Stimulated activated CD4-positive, alpha-beta T cell treated with anti-CD3 and anti-CD28 coated beads, TNF-alpha, amount 100 ng/mL, for 48 hours (primary cell): ENCODE results near the gene TOX4.
A peak's percentile ranks its signal among the peaks of the same experiment; 100 is the strongest.
"Not testable (repeated sequence)": the region's sequence is repeated elsewhere in the genome, so short reads cannot be mapped to it uniquely, and the experiment has no call there.

ENCODE experiments used
- DNase-seq, 3 donors: peaks; one replicate each; pipeline ENCODE4 v3.0.0-alpha.2; 2020; ENCODE audit warnings: low read depth in 3 of 3

TOX4 gene

GRCh38 chr14:21476925-21477681, at the start of gene TOX4, which contains the start of gene RAB2B:
TSS of gene TOX4 (plus strand) at chr14:21477195. CDS start at chr14:21477279, 84 bp downstream.
TSS of gene RAB2B (minus strand) at chr14:21476959. CDS start at chr14:21476872, 87 bp downstream.
- DNase-seq = peak; percentile 85 to 93 (median 87)

- no peak for DNase-seq
Observed at GRCh38 chr14:21428930-21429329, 48.1 kb upstream of the TOX4 start.

GRCh38 chr14:21431126-21431525, 45.9 kb upstream of the TOX4 start:
- no peak for DNase-seq

- no peak for DNase-seq
Observed at GRCh38 chr14:21436567-21437062, 40.4 kb upstream of the TOX4 start.

GRCh38 chr14:21437063-21437901, 39.7 kb upstream of the TOX4 start:
- peak; percentile 93 to 99 (median 97) for DNase-seq

- no peak for DNase-seq
Observed at GRCh38 chr14:21440859-21441258, 36.1 kb upstream of the TOX4 start.

- not testable (repeated sequence) for DNase-seq
Observed at GRCh38 chr14:21442657-21443056, 34.3 kb upstream of the TOX4 start.

- no peak for DNase-seq
Observed at GRCh38 chr14:21449899-21450216, 27.1 kb upstream of the TOX4 start.

GRCh38 chr14:21454843-21455544, 22.0 kb upstream of the TOX4 start:
- DNase-seq = no peak

- DNase-seq = no peak
Observed at GRCh38 chr14:21455592-21455911, 21.4 kb upstream of the TOX4 start.

- DNase-seq = peak; percentile 97 to 100 (median 99)
Observed at GRCh38 chr14:21455912-21456667, 20.9 kb upstream of the TOX4 start, which contains the start of gene CHD8. TSS of gene CHD8 (minus strand) at chr14:21456123. CDS start at chr14:21431643, 24,480 bp downstream.

- DNase-seq = no peak
Observed at GRCh38 chr14:21467616-21468015, 9.4 kb upstream of the TOX4 start.

- no peak for DNase-seq
Observed at GRCh38 chr14:21475767-21476522, 1.1 kb upstream of the TOX4 start.

GRCh38 chr14:21476523-21476924, 471 bp upstream of the TOX4 start:
- DNase-seq = peak in 2 of 3 donors; percentile 63 to 80

- no peak for DNase-seq
Observed at GRCh38 chr14:21486640-21487087, 9.7 kb downstream of the TOX4 start.

- no peak for DNase-seq
Observed at GRCh38 chr14:21494902-21495762, 18.1 kb downstream of the TOX4 start.

- no peak for DNase-seq
Observed at GRCh38 chr14:21496453-21496852, 19.5 kb downstream of the TOX4 start.

GRCh38 chr14:21498540-21499526, 21.8 kb downstream of the TOX4 start:
- peak in 1 of 3 donors; percentile 31 for DNase-seq
